Subcutaneous abdominal adipose tissue (tissue), 5 donors: Measurements from ENCODE around the gene HCN3.

Experiments
- H3K27ac ChIP-seq: one replicate; pipeline ENCODE4 v1.7.0; 2013; ENCODE audit warnings: low read depth, mild to moderate bottlenecking, inconsistent platforms, low read length, moderate library complexity
- H3K27me3 ChIP-seq, 5 donors: one replicate each; pipeline ENCODE4 v1.7.0; 2013; ENCODE audit warnings: low read length in 5 of 5, inconsistent platforms in 1 of 5; ENCODE audit not compliant: control insufficient read depth in 5 of 5, insufficient read depth in 4 of 5
- H3K36me3 ChIP-seq, 5 donors: one replicate each; pipeline ENCODE4 v1.7.0; 2013; ENCODE audit warnings: low read length in 5 of 5; ENCODE audit not compliant: control insufficient read depth in 5 of 5, insufficient read depth in 5 of 5
- H3K4me1 ChIP-seq, 5 donors: one replicate each; pipeline ENCODE4 v1.7.0; 2013; ENCODE audit warnings: low read length in 5 of 5, mild to moderate bottlenecking in 3 of 5, moderate library complexity in 1 of 5; ENCODE audit not compliant: control insufficient read depth in 5 of 5, insufficient read depth in 5 of 5
- H3K4me3 ChIP-seq, 5 donors: one replicate each; pipeline ENCODE4 v1.7.0; 2013; ENCODE audit warnings: low read length in 5 of 5, low read depth in 1 of 5
- H3K9ac ChIP-seq, 5 donors: one replicate each; pipeline ENCODE4 v1.7.0; 2013; ENCODE audit warnings: low read length in 5 of 5, mild to moderate bottlenecking in 4 of 5, moderate library complexity in 3 of 5
- H3K9me3 ChIP-seq, 5 donors: one replicate each; pipeline ENCODE4 v1.7.0; 2013; ENCODE audit warnings: low read length in 5 of 5; ENCODE audit not compliant: control insufficient read depth in 5 of 5
- donor health status: healthy.
- donor health status: healthy.
- donor health status: healthy.
- donor health status: healthy.
- donor health status: healthy.

The HCN3 gene

GRCh38 chr1:155307247-155307740 lies 30.0 kb downstream of the HCN3 start:
- peaks cover 0 to 8% (median 2%) of the 10 kb centered on the region in 5 donors for H3K36me3 ChIP-seq
- no peak overlapping the region for H3K27ac ChIP-seq

GRCh38 chr1:155308493-155309422 lies 31.5 kb downstream of the HCN3 start, which contains the start of gene FDPS:
TSS of gene FDPS (plus strand) at chr1:155308866. CDS start at chr1:155309790, 924 bp downstream.
- Histone ChIP-seq H3K4me1 (peaks cover 5 to 26% (median 19%) of the 10 kb centered on the region in 5 donors), H3K27ac (peak within 1 kb of the TSS; percentile 91), H3K27me3 (no peaks in the 10 kb centered on the region), H3K36me3 (peaks cover 0 to 22% (median 12%) of the 10 kb centered on the region in 5 donors), H3K9ac (peak within 1 kb of the TSS; percentile 85 to 99 (median 97)), H3K4me3 (peak within 1 kb of the TSS; percentile 75 to 98 (median 94)), H3K9me3 (no peaks in the 10 kb centered on the region)

More at GRCh38 chr1:155307247-155307740, 30.0 kb downstream of the HCN3 start:
- H3K4me3 ChIP-seq = no peak overlapping the region
- H3K9ac ChIP-seq = no peak overlapping the region
- no peaks in the 10 kb centered on the region for H3K9me3 ChIP-seq
- H3K27me3 ChIP-seq = no peaks in the 10 kb centered on the region
- H3K4me1 ChIP-seq = peaks cover 2 to 26% (median 19%) of the 10 kb centered on the region in 5 donors

- Histone ChIP-seq H3K27me3 (no peaks in the 10 kb centered on the region), H3K9ac (peak overlapping the region; percentile 85 to 99 (median 97)), H3K4me1 (peaks cover 5 to 26% (median 19%) of the 10 kb centered on the region in 5 donors), H3K27ac (peak overlapping the region; percentile 91), H3K9me3 (no peaks in the 10 kb centered on the region), H3K4me3 (peak overlapping the region; percentile 75 to 98 (median 94)), H3K36me3 (peaks cover 0 to 26% (median 13%) of the 10 kb centered on the region in 5 donors)
These were observed 32.3 kb downstream of the HCN3 start for GRCh38 chr1:155309423-155310021.

GRCh38 chr1:155313261-155313660 lies 36.0 kb downstream of the HCN3 start:
- Histone ChIP-seq H3K4me1 (peaks cover 5 to 21% (median 17%) of the 10 kb centered on the region in 5 donors), H3K9ac (peak overlapping the region in 1 of 5 donors; percentile 20), H3K4me3 (no peak overlapping the region), H3K27ac (no peak overlapping the region), H3K27me3 (no peaks in the 10 kb centered on the region), H3K9me3 (no peaks in the 10 kb centered on the region), H3K36me3 (peaks cover 0 to 43% (median 24%) of the 10 kb centered on the region in 5 donors)

GRCh38 chr1:155316922-155317321 lies 39.7 kb downstream of the HCN3 start:
- Histone ChIP-seq H3K4me1 (peaks cover 10 to 24% (median 22%) of the 10 kb centered on the region in 5 donors), H3K36me3 (peaks cover 0 to 47% (median 28%) of the 10 kb centered on the region in 5 donors), H3K9me3 (no peaks in the 10 kb centered on the region), H3K4me3 (no peak overlapping the region), H3K27ac (no peak overlapping the region), H3K9ac (no peak overlapping the region), H3K27me3 (no peaks in the 10 kb centered on the region)

GRCh38 chr1:155318082-155318481 lies 40.8 kb downstream of the HCN3 start:
- H3K9ac ChIP-seq = no peak overlapping the region
- peaks cover 0 to 36% (median 22%) of the 10 kb centered on the region in 5 donors for H3K36me3 ChIP-seq
- H3K27ac ChIP-seq = no peak overlapping the region
- H3K4me1 ChIP-seq = peaks cover 12 to 35% (median 30%) of the 10 kb centered on the region in 5 donors
- H3K4me3 ChIP-seq = no peak overlapping the region
- no peaks in the 10 kb centered on the region for H3K9me3 ChIP-seq
- no peaks in the 10 kb centered on the region for H3K27me3 ChIP-seq

GRCh38 chr1:155319536-155319935 lies 42.3 kb downstream of the HCN3 start:
- no peak overlapping the region for H3K4me3 ChIP-seq
- peak overlapping the region; percentile 62 for H3K27ac ChIP-seq
- H3K27me3 ChIP-seq = no peaks in the 10 kb centered on the region
- H3K36me3 ChIP-seq = peaks cover 0 to 26% (median 16%) of the 10 kb centered on the region in 5 donors
- no peak overlapping the region for H3K9ac ChIP-seq
- H3K9me3 ChIP-seq = no peaks in the 10 kb centered on the region
- H3K4me1 ChIP-seq = peaks cover 12 to 41% (median 34%) of the 10 kb centered on the region in 5 donors

- H3K9ac ChIP-seq = peak overlapping the region in 4 of 5 donors; percentile 16 to 65 (median 55)
- no peaks in the 10 kb centered on the region for H3K27me3 ChIP-seq
- H3K36me3 ChIP-seq = peaks cover 0 to 21% (median 11%) of the 10 kb centered on the region in 5 donors
- peak overlapping the region; percentile 66 to 92 (median 77) for H3K4me3 ChIP-seq
- peak overlapping the region; percentile 62 for H3K27ac ChIP-seq
- H3K9me3 ChIP-seq = no peaks in the 10 kb centered on the region
- H3K4me1 ChIP-seq = peaks cover 12 to 48% (median 41%) of the 10 kb centered on the region in 5 donors
These were observed 43.0 kb downstream of the HCN3 start for GRCh38 chr1:155320252-155320651.

GRCh38 chr1:155320661-155321617 lies 43.7 kb downstream of the HCN3 start, which contains the start of gene RUSC1:
TSS of gene RUSC1 (plus strand) at chr1:155320894. CDS start at chr1:155321774, 880 bp downstream.
- Histone ChIP-seq H3K9ac (peak within 1 kb of the TSS; percentile 16 to 65 (median 62)), H3K27me3 (no peaks in the 10 kb centered on the region), H3K36me3 (peaks cover 0 to 22% (median 12%) of the 10 kb centered on the region in 5 donors), H3K4me3 (peak within 1 kb of the TSS; percentile 66 to 92 (median 77)), H3K9me3 (no peaks in the 10 kb centered on the region), H3K4me1 (peaks cover 12 to 53% (median 48%) of the 10 kb centered on the region in 5 donors), H3K27ac (peak within 1 kb of the TSS; percentile 62)
